ENCODE results near the gene ACAA1.

GRCh38 chr3:38170722-38171121 lies 33.8 kb upstream of the ACAA1 start:
- no peak for TF ChIP-seq GABPA (IDR thresholded peaks at IDR 0.05 in 1 of 2, conservative IDR thresholded peaks at IDR 0.05 in 1 of 2)
- TF ChIP-seq, protein P1, sequence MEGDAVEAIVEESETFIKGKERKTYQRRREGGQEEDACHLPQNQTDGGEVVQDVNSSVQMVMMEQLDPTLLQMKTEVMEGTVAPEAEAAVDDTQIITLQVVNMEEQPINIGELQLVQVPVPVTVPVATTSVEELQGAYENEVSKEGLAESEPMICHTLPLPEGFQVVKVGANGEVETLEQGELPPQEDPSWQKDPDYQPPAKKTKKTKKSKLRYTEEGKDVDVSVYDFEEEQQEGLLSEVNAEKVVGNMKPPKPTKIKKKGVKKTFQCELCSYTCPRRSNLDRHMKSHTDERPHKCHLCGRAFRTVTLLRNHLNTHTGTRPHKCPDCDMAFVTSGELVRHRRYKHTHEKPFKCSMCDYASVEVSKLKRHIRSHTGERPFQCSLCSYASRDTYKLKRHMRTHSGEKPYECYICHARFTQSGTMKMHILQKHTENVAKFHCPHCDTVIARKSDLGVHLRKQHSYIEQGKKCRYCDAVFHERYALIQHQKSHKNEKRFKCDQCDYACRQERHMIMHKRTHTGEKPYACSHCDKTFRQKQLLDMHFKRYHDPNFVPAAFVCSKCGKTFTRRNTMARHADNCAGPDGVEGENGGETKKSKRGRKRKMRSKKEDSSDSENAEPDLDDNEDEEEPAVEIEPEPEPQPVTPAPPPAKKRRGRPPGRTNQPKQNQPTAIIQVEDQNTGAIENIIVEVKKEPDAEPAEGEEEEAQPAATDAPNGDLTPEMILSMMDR (IDR thresholded peaks at IDR 0.05; ENCODE audit: low read depth, low read length, missing input control) = no peak
- TF ChIP-seq JUND (IDR thresholded peaks at IDR 0.05) = no peak
- no peak for TF ChIP-seq REST (IDR thresholded peaks at IDR 0.05)
- no peak for TF ChIP-seq TAF1 (conservative IDR thresholded peaks at IDR 0.05)
- no peak for TF ChIP-seq RXRA (IDR thresholded peaks at IDR 0.05)
- no peak for TF ChIP-seq FOXA2 (IDR thresholded peaks at IDR 0.05)
- no peak for TF ChIP-seq EGR1 (IDR thresholded peaks at IDR 0.05; ENCODE audit: low read depth in 2 of 2)
- TF ChIP-seq, protein P2, sequence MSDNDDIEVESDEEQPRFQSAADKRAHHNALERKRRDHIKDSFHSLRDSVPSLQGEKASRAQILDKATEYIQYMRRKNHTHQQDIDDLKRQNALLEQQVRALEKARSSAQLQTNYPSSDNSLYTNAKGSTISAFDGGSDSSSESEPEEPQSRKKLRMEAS (IDR thresholded peaks at IDR 0.05) = no peak

All from liver (tissue), 3 donors.